Caki2 (cell line): ENCODE results near the gene AGAP1. TPM values are rescaled to one million over a fixed set of nuclear protein-coding genes. Genes with fewer than 3 reads are reported as not detected.

Experiments
- DNase-seq: peaks from one replicate; pipeline ENCODE4 v3.0.0-alpha.2; 2015; ENCODE audit warnings: low read depth
- in situ Hi-C: cut with HindIII; loops from 2 replicates; pipeline ENCODE4 v1.10.0; 2016; ENCODE audit warnings: low sequenced_read_pairs, low pct_unique_long_range_greater_than_20kb, mixed read lengths
- total RNA-seq: library from RNA; depleted of rRNA; stranded (reverse); fragments of >200 nt; shearing (Covaris generic); gene quantifications from 2 replicates; pipeline ENCODE4 v1.2.3, GENCODE V29; 2014; ENCODE audit warnings: low replicate concordance

AGAP1 gene
- total RNA-seq, 1 experiment from 2014 or later: 5.3 TPM

GRCh38 chr2:236168110-236169080, 674.6 kb downstream of the AGAP1 start, which contains the start of gene GBX2:
GBX2 (minus strand) TSS chr2:236168386; CDS start chr2:236167971, 415 bp downstream.
- no peak for DNase-seq
- in situ Hi-C loops: no loop called here

GRCh38 chr2:236169151-236169721, 675.4 kb downstream of the AGAP1 start:
- no peak for DNase-seq
- in situ Hi-C loops: no loop called here

GRCh38 chr2:236169741-236170589, 676.1 kb downstream of the AGAP1 start:
- in situ Hi-C loops: no loop called here
- no peak for DNase-seq

- DNase-seq: no peak
- in situ Hi-C loops: no loop called here
Measured at GRCh38 chr2:236170590-236171165, 676.8 kb downstream of the AGAP1 start.

- DNase-seq: no peak
- in situ Hi-C loops: no loop called here
Measured at GRCh38 chr2:236171181-236171679, 677.4 kb downstream of the AGAP1 start.

- in situ Hi-C loops: no loop called here
- no peak for DNase-seq
Measured at GRCh38 chr2:236171680-236172254, 677.9 kb downstream of the AGAP1 start.

GRCh38 chr2:236172255-236173035, 678.6 kb downstream of the AGAP1 start:
- no peak for DNase-seq
- in situ Hi-C loops: no loop called here

- no peak for DNase-seq
- in situ Hi-C loops: no loop called here
Measured at GRCh38 chr2:236173036-236173728, 679.3 kb downstream of the AGAP1 start.

GRCh38 chr2:236173729-236174607, 680.1 kb downstream of the AGAP1 start:
- in situ Hi-C loops: no loop called here
- no peak for DNase-seq

- in situ Hi-C loops: no loop called here
- DNase-seq: no peak
Measured at GRCh38 chr2:236175548-236176150, 681.8 kb downstream of the AGAP1 start.

GRCh38 chr2:236176417-236176816, 682.6 kb downstream of the AGAP1 start:
- DNase-seq: no peak
- in situ Hi-C loops: no loop called here

- in situ Hi-C loops: no loop called here
- no peak for DNase-seq
Measured at GRCh38 chr2:236176951-236177350, 683.1 kb downstream of the AGAP1 start.

- no peak for DNase-seq
- in situ Hi-C loops: no loop called here
Measured at GRCh38 chr2:236177604-236177966, 683.7 kb downstream of the AGAP1 start.

- in situ Hi-C loops: no loop called here
- DNase-seq: peak; percentile 45
Measured at GRCh38 chr2:236177967-236178889, 684.4 kb downstream of the AGAP1 start.

- in situ Hi-C loops: no loop called here
- no peak for DNase-seq
Measured at GRCh38 chr2:236178890-236179235, 685.0 kb downstream of the AGAP1 start.
